ENCODE measurements around the gene BLTP3A. TPM values are rescaled to one million over a fixed set of nuclear protein-coding genes. Genes with fewer than 3 reads are reported as not detected.
"Not testable (repeated sequence)": the region's sequence is repeated elsewhere in the genome, so short reads cannot be mapped to it uniquely, and the experiment has no call there.

The BLTP3A gene
- total RNA-seq (2014; rRNA removed; shearing (Covaris generic)), result 4.6 and 6.5 TPM in 2 replicates

- in situ Hi-C loops (cut with HindIII; ENCODE audit: low sequenced_read_pairs), result no loop called here
- peak; percentile 65 for DNase-seq (ENCODE audit: low spot score)
Measured at GRCh38 chr6:34791701-34792604, at the start of gene BLTP3A. Gene BLTP3A (plus strand): TSS chr6:34792083. CDS start chr6:34792251, 168 bp downstream.

- in situ Hi-C loops (cut with HindIII; ENCODE audit: low sequenced_read_pairs), result no loop called here
- DNase-seq (ENCODE audit: low spot score), result no peak
Measured at GRCh38 chr6:34742094-34742493, 49.8 kb upstream of the BLTP3A start.

GRCh38 chr6:34743625-34744293 lies 48.1 kb upstream of the BLTP3A start:
- in situ Hi-C loops (cut with HindIII; ENCODE audit: low sequenced_read_pairs), result no loop called here
- DNase-seq (ENCODE audit: low spot score), result no peak

- in situ Hi-C loops (cut with HindIII; ENCODE audit: low sequenced_read_pairs); DNase-seq (ENCODE audit: low spot score): not testable (repeated sequence)
Measured at GRCh38 chr6:34744294-34744647, 47.6 kb upstream of the BLTP3A start.

DNA sequence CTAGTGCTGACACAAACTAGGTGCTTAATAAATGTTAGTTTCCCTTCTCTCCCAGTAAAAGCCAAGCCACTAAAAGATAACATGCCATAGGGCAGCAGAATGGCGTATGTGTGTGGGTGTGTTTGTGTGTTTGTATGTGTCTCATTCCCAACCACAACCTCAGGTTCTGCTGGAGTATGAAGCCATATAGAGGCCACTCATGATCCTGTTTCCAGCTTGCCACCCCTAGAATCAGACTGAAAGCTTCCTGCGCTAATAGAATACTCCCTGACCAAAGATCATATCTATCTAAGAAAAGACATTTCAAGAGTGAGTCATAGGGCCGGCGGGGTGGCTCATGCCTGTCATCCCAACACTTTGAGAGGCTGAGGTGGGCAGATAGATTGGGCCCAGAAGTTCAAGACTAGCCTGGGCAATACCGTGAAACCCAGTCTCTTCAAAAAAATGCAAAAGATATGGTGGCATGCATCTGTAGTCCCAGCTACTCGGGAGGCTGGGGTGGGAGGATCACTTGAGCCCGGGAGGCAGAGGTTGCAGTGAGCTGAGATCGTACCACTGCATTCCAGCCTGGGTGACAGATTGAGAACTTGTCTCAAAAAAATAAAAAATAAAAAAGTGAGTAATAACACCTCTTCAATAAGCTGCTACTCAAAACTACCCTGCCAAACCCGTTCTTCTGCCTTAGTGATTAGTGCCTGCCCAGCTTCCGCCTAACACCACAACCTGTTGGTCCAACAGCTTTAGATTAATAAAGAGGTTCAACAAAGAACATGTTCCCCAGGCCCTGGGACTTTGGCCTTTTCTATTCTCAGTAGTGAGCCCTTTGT lies 46.4 kb upstream of the BLTP3A start:
- in situ Hi-C loops (cut with HindIII; ENCODE audit: low sequenced_read_pairs), result no loop called here
- DNase-seq (ENCODE audit: low spot score), result no peak

DNA sequence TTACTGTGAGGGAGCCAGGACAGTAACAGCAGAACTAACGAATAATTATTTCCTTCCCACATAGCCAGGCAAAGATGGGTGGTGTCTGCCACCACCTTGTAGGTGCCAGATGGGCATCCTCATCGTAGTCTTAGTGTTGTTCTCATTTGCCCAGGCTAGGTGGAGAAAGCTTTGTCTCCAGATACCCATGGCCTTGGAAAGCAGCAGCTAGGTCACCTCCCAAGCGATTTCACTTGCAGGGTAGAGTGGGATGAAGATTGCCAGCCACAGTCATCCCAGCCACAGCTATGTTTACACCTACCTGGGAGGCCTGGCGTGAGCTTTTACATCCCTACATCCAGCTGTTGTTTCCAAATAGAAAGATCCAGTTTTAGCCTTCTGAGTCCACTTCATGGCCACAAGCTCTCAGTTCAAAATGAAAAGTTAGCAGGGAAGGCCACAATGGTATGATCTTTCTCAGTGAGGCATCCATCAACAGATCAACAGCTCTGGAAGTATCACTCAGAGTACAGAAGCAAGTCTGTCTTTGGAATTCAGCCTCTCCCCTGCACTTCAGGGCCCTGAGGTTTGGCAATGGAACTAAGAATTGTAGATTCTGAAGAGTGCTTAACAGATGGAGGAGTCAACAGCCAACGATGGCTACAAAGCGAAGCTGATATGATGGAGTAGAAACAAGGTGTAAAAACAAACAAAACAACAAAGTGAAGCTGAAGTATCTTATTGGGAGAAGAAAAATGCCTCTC lies 45.6 kb upstream of the BLTP3A start:
- DNase-seq (ENCODE audit: low spot score), result no peak
- in situ Hi-C loops (cut with HindIII; ENCODE audit: low sequenced_read_pairs), result no loop called here

- DNase-seq (ENCODE audit: low spot score), result no peak
- in situ Hi-C loops (cut with HindIII; ENCODE audit: low sequenced_read_pairs), result no loop called here
Measured at GRCh38 chr6:34748757-34749156, 43.1 kb upstream of the BLTP3A start.

DNA sequence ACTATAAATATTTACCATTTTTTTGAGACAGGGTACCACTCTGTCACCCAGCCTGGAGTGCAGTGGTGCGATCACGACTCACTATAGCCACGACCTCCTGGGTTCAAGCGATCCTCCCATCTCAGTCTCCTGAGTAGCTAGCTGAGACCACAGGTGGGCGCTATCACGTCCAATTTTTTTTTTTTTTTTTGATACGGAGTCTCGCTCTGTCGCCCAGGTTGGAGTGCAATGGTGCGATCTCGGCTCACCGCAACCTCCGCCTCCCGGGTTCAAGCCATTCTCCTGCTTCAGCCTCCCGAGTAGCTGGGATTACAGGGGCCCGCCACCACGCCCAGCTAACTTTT lies 35.4 kb upstream of the BLTP3A start:
- peak; percentile 25 for DNase-seq (ENCODE audit: low spot score)
- in situ Hi-C loops (cut with HindIII; ENCODE audit: low sequenced_read_pairs), result not testable (repeated sequence)

DNA sequence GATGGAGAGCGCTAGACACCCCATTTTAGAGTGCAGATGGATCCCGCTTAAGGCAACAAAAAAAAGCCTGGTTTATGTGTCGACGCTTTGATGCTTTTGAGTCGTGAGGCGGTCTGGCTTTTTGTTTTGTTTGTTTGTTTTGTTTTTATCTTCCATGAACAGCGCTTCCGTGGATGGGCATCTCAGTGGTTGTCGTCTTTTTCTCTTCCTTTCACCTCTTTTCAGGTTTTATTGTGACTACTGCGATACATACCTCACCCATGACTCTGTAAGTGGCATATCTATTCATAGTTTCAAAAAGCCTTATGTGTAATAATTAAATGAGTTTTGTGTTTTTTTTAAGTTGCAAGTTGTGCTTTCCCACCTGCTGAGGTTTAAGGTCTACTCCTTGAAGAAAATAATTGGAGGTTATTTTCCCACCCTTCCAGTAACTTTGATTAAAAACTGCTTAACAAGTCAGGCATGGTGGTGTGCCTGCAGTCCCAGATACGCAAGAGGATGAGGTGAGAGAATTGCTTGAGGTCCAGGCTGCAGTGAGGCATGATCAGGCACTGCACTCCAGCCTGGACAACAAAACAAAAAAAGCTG lies 34.1 kb upstream of the BLTP3A start:
- in situ Hi-C loops (cut with HindIII; ENCODE audit: low sequenced_read_pairs), result no loop called here
- DNase-seq (ENCODE audit: low spot score), result no peak

DNA sequence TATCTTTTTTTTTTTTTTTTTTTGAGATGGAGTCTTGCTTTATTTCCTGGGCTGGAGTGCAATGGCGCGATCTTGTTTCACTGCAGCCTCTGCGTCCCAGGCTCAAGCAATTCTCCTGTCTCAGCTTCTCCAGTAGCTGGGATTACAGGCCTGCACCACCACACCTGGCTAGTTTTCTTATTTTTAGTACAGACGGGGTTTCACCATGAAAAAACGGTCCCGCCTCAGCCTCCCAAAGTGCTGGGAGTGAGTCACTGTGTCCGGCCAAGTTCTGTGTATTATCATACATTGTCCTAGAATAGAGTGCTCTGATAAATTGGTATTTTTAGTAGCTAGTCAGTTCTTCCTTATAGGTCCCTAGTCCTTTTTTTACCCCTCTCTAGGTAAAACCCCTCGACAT lies 31.8 kb upstream of the BLTP3A start:
- DNase-seq (ENCODE audit: low spot score), result no peak
- in situ Hi-C loops (cut with HindIII; ENCODE audit: low sequenced_read_pairs), result no loop called here

GRCh38 chr6:34761681-34762080 lies 30.2 kb upstream of the BLTP3A start:
- in situ Hi-C loops (cut with HindIII; ENCODE audit: low sequenced_read_pairs), result not testable (repeated sequence)

DNA sequence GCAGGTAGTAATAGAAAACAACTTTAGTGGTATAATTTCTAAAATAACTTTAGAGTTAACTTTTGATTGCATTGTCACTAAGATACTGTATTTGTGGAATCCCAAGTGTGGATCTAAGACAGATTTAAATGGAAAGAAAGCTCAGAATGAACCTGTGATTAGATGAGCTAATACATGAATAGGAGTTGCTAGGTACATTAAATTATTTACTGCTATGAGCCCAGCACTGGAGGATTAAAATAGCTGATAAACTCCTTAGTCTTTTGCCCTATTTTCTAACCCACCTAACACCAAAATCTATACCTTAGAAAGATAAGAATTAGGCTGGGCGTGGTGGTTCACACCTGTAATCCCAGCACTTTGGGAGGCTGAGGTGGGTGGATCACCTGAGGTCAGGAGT lies 23.7 kb upstream of the BLTP3A start:
- no peak for DNase-seq (ENCODE audit: low spot score)
- in situ Hi-C loops (cut with HindIII; ENCODE audit: low sequenced_read_pairs), result no loop called here

More at GRCh38 chr6:34761681-34762080, 30.2 kb upstream of the BLTP3A start:
- not testable (repeated sequence) for DNase-seq (ENCODE audit: low spot score)

- DNase-seq (ENCODE audit: low spot score), result no peak
- in situ Hi-C loops (cut with HindIII; ENCODE audit: low sequenced_read_pairs), result no loop called here
Measured at GRCh38 chr6:34771727-34772126, 20.2 kb upstream of the BLTP3A start.

DNA sequence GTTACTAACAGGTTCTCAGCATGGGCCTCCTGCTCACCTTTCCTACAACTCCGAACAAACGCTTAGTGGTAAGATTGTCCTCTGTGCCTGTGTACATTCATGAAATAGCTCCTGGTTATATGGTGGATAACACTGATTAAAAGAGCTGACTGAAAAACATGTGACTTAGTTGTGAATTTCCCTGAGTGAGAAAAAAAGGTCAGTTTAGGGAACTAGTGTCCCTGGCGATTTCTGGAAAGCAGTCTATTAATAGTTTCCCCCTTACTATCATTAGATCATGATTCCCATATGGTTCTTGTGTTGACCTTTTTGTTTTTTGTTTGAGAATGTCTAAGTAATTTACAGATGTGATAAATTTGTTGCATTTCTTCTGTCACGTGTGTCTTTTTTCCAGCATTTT lies 18.9 kb upstream of the BLTP3A start:
- DNase-seq (ENCODE audit: low spot score), result no peak
- in situ Hi-C loops (cut with HindIII; ENCODE audit: low sequenced_read_pairs), result no loop called here

- in situ Hi-C loops (cut with HindIII; ENCODE audit: low sequenced_read_pairs), result no loop called here
- DNase-seq (ENCODE audit: low spot score), result no peak
Measured at GRCh38 chr6:34773916-34774315, 18.0 kb upstream of the BLTP3A start.

DNA sequence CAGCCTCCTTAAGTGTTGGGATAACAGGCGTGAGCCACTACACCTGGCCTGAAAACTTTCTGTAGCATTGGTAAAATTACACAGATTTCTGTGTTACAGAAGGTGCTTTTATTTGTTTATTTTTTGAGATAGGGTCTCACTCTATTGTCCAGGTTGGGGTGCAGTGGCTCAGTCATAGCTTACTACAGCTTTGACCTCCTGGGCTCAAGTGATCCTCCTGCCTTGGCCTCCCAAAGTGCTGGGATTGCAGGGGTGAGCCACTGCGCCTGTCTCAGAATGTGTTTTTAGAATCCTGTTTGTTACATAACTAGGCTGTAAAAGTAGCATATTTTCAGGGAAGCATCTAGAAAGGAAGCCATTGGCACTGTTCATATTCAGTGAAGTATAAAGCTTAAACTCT lies 16.9 kb upstream of the BLTP3A start:
- in situ Hi-C loops (cut with HindIII; ENCODE audit: low sequenced_read_pairs), result no loop called here
- DNase-seq (ENCODE audit: low spot score), result no peak

DNA sequence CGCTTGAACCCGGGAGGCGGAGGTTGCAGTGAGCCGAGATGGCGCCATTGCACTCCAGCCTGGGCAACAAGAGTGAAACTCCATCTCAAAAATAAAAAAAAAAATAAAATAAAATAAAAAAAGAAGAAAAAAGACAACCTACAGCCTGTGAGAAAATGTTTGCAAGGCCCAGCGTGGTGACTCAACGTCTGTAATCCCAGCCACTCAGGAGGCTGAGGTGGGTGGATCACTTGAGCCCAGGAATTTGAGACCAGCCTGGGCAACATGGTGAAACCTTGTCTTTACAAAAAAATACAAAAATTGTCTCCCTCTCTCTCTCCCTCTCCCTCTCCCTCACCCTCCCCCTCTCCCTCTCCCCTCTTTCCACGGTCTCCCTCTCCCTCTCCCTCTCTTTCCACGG lies 6.5 kb upstream of the BLTP3A start:
- in situ Hi-C loops (cut with HindIII; ENCODE audit: low sequenced_read_pairs); DNase-seq (ENCODE audit: low spot score): not testable (repeated sequence)

GRCh38 chr6:34787152-34787551 lies 4.7 kb upstream of the BLTP3A start:
- DNase-seq (ENCODE audit: low spot score); in situ Hi-C loops (cut with HindIII; ENCODE audit: low sequenced_read_pairs): not testable (repeated sequence)

DNA sequence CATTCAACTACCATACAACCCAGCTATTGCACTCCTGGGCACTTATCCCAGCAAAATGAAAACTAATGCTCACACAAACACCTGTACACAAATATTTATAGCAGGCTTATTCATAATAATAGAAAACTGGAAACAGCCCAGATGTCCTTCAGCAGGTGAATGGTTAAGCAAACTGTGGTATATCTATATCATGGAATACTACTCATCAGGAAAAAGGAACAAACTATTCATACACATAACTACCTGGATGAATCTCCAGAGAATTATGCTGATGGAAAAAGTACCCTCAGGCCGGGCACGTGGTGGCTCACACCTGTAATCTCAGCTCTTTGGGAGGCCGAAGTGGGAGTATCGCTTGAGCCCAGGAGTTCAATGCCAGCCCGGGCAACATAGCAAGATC lies 3.8 kb upstream of the BLTP3A start:
- in situ Hi-C loops (cut with HindIII; ENCODE audit: low sequenced_read_pairs), result no loop called here
- no peak for DNase-seq (ENCODE audit: low spot score)
